Peyer's patch (tissue), 4 donors: Measurements from ENCODE around the gene WRNIP1.

Source experiments
- CTCF ChIP-seq, 6 experiments: fragments of 450-650 bp in 4 of 6; fragments of 200-600 bp in 2 of 6; sonication (generic) in 1 of 6; IDR thresholded peaks; one replicate each; pipeline ENCODE4 v1.5.1; 2017 to 2019; ENCODE audit warnings: antibody characterized with exemption in 6 of 6, mild to moderate bottlenecking in 3 of 6, moderate library complexity in 1 of 6
- POLR2A ChIP-seq, 2 donors: fragments of 450-650 bp; IDR thresholded peaks; one replicate each; pipeline ENCODE4 v1.5.1; 2017; ENCODE audit warnings: antibody characterized with exemption in 2 of 2, mild to moderate bottlenecking in 2 of 2, moderate library complexity in 2 of 2

GRCh38 chr6:2748183-2748582 lies 17.0 kb upstream of the WRNIP1 start:
- no peak for TF ChIP-seq CTCF (IDR thresholded peaks at IDR 0.05)
- TF ChIP-seq POLR2A (IDR thresholded peaks at IDR 0.05): no peak
